ENCODE measurements around the gene MEOX2. TPM values are rescaled to one million over a fixed set of nuclear protein-coding genes. Genes with fewer than 3 reads are reported as not detected.

Gene MEOX2
- total and polyA plus RNA-seq, 2 experiments from 2014 or later = not detected

DNA sequence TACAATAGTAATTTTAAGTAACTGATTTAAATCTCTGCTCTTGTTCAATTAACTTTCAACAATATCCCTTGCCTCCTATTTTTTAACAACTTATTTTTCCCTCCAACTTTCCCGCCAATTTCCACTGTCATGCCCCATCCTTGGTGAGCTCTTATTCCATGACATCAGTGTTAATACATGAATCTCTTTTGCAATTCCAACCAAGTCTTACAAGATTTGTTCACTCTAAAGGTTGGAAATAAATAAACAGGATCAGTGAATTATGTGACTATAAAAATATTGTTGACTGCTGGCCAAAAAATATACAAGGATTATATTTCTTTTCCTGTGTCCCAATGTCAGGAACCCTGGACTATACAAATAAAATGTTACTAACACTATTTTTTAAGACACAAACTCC lies 103.7 kb downstream of the MEOX2 start:
- in situ Hi-C loops (cut with MboI) = no loop called here
- TF ChIP-seq EZH2 (IDR thresholded peaks at IDR 0.05; ENCODE audit: insufficient read depth, poor library complexity, severe bottlenecking) (no peak), EZH2phosphoT487 (IDR thresholded peaks at IDR 0.05; ENCODE audit: insufficient read depth, low read depth) (no peak)
- H3K4me2 ChIP-seq (ENCODE audit: unreplicated experiment) = no peak overlapping the region

GRCh38 chr7:15581352-15581951 lies 105.0 kb downstream of the MEOX2 start:
- no peaks in the 10 kb centered on the region; the same call in 1 of the 2 replicates for H3K9me2 ChIP-seq (ENCODE audit: insufficient read depth)
- H3K9me3 ChIP-seq (ENCODE audit: low read depth) = no peaks in the 10 kb centered on the region
- H3K4me1 ChIP-seq (ENCODE audit: insufficient read depth) = no peaks in the 10 kb centered on the region
- 18 to 27% methylated on average over 3 of the region's 3 CpGs for WGBS, 2 experiments (ENCODE audit: low coverage in 1 of 2, low lambda C conversion rate in 2 of 2, missing lambda C conversion rate in 2 of 2)
- no peaks in the 10 kb centered on the region for H3K79me2 ChIP-seq (ENCODE audit: insufficient read depth)
- TF ChIP-seq EZH2phosphoT487 (IDR thresholded peaks at IDR 0.05; ENCODE audit: insufficient read depth, low read depth) = no peak
- TF ChIP-seq EZH2 (IDR thresholded peaks at IDR 0.05; ENCODE audit: insufficient read depth, poor library complexity, severe bottlenecking) = no peak
- no peaks in the 10 kb centered on the region for H3K36me3 ChIP-seq (ENCODE audit: low read depth)
- H3K9ac ChIP-seq = no peak overlapping the region
- H4K20me1 ChIP-seq (ENCODE audit: insufficient read depth) = no peaks in the 10 kb centered on the region
- in situ Hi-C loops (cut with MboI) = no loop called here
- no peak for DNase-seq
- no peak overlapping the region for H3K4me3 ChIP-seq
- no peak overlapping the region for H2AFZ ChIP-seq
- H3K27me3 ChIP-seq (replicated peaks; ENCODE audit: insufficient read depth) = no peaks in the 10 kb centered on the region
- no peaks in the 10 kb centered on the region for H3F3A ChIP-seq (ENCODE audit: insufficient read depth)
- no peak overlapping the region for H3K27ac ChIP-seq
- H3K4me2 ChIP-seq (ENCODE audit: unreplicated experiment) = no peak overlapping the region

More for the DNA sequence above, 103.7 kb downstream of the MEOX2 start:
- H3K27ac ChIP-seq = no peak overlapping the region
- H3K36me3 ChIP-seq (ENCODE audit: low read depth) = no peaks in the 10 kb centered on the region
- H3K79me2 ChIP-seq (ENCODE audit: insufficient read depth) = no peaks in the 10 kb centered on the region
- H3K9me2 ChIP-seq (ENCODE audit: insufficient read depth) = no peaks in the 10 kb centered on the region; the same call in 1 of the 2 replicates
- H3K9me3 ChIP-seq (ENCODE audit: low read depth) = no peaks in the 10 kb centered on the region
- no peak overlapping the region for H3K4me3 ChIP-seq
- no peaks in the 10 kb centered on the region for H3K27me3 ChIP-seq (replicated peaks; ENCODE audit: insufficient read depth)
- 26 to 30% methylated on average over 1 of the region's 1 CpG for WGBS, 2 experiments (ENCODE audit: low coverage in 1 of 2, low lambda C conversion rate in 2 of 2, missing lambda C conversion rate in 2 of 2)
- no peaks in the 10 kb centered on the region for H4K20me1 ChIP-seq (ENCODE audit: insufficient read depth)
- H2AFZ ChIP-seq = no peak overlapping the region
- H3F3A ChIP-seq (ENCODE audit: insufficient read depth) = no peaks in the 10 kb centered on the region
- no peak for DNase-seq
- H3K4me1 ChIP-seq (ENCODE audit: insufficient read depth) = no peaks in the 10 kb centered on the region
- no peak overlapping the region for H3K9ac ChIP-seq

DNA sequence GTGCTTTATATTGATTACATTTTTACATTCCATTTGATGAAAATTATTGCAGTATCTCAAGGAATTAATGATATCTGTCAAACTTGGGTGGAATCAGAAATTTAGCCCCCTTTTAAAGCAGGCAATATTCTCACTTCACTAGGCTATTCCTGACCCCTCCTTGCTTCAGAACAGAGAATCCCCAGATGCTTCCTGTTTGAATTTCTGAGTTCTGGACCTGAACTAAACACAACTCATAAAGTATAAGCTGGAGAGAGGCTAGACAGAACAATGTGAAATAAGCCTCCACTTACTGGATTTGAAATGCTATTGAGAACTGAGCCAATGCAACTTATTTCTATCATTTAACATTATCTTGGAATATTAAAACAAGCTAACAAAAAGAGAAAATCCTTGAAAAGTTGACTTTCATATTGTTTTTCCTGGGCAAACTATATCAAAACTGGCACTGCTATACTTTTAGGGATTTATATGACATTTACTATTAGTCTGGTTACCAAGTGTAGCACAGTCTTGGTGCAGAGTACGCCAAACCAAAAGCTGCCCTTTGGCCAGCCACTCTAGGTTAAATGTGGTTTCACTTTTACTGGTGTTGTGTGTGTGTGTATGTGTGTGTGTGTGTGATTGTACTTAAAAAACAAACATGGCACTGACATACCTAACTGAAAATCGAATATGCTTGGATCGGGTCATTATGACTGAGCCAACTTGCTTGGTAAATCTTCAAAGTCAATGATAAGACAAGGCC lies 105.7 kb downstream of the MEOX2 start:
- no peak overlapping the region for H2AFZ ChIP-seq
- no peak overlapping the region for H3K9ac ChIP-seq
- no peaks in the 10 kb centered on the region for H3K27me3 ChIP-seq (replicated peaks; ENCODE audit: insufficient read depth)
- DNase-seq = no peak
- H3K27ac ChIP-seq = no peak overlapping the region
- 49 to 68% methylated on average over 3 of the region's 3 CpGs for WGBS, 2 experiments (ENCODE audit: low coverage in 1 of 2, low lambda C conversion rate in 2 of 2, missing lambda C conversion rate in 2 of 2)
- H3F3A ChIP-seq (ENCODE audit: insufficient read depth) = no peaks in the 10 kb centered on the region
- H3K79me2 ChIP-seq (ENCODE audit: insufficient read depth) = no peaks in the 10 kb centered on the region
- in situ Hi-C loops (cut with MboI) = no loop called here
- H3K9me2 ChIP-seq (ENCODE audit: insufficient read depth) = no peaks in the 10 kb centered on the region; the same call in 1 of the 2 replicates
- no peak overlapping the region for H3K4me3 ChIP-seq
- no peak overlapping the region for H3K4me2 ChIP-seq (ENCODE audit: unreplicated experiment)
- H4K20me1 ChIP-seq (ENCODE audit: insufficient read depth) = no peaks in the 10 kb centered on the region
- H3K36me3 ChIP-seq (ENCODE audit: low read depth) = no peaks in the 10 kb centered on the region
- no peaks in the 10 kb centered on the region for H3K9me3 ChIP-seq (ENCODE audit: low read depth)
- TF ChIP-seq EZH2 (IDR thresholded peaks at IDR 0.05; ENCODE audit: insufficient read depth, poor library complexity, severe bottlenecking) (no peak), EZH2phosphoT487 (IDR thresholded peaks at IDR 0.05; ENCODE audit: insufficient read depth, low read depth) (no peak)
- no peaks in the 10 kb centered on the region for H3K4me1 ChIP-seq (ENCODE audit: insufficient read depth)

GRCh38 chr7:15577600-15577999 lies 108.9 kb downstream of the MEOX2 start:
- 92 to 95% methylated on average over 2 of the region's 2 CpGs for WGBS, 2 experiments (ENCODE audit: low coverage in 1 of 2, low lambda C conversion rate in 2 of 2, missing lambda C conversion rate in 2 of 2)
- in situ Hi-C loops (cut with MboI) = no loop called here

More at GRCh38 chr7:15577600-15577999, 108.9 kb downstream of the MEOX2 start:
- Histone ChIP-seq H3K9me2 (ENCODE audit: insufficient read depth) (no peaks in the 10 kb centered on the region; the same call in 1 of the 2 replicates), H3K4me2 (ENCODE audit: unreplicated experiment) (no peak overlapping the region), H2AFZ (no peak overlapping the region), H3F3A (ENCODE audit: insufficient read depth) (no peaks in the 10 kb centered on the region), H3K4me3 (no peak overlapping the region), H3K79me2 (ENCODE audit: insufficient read depth) (no peaks in the 10 kb centered on the region), H3K27ac (no peak overlapping the region), H3K9me3 (ENCODE audit: low read depth) (no peaks in the 10 kb centered on the region), H3K36me3 (ENCODE audit: low read depth) (no peaks in the 10 kb centered on the region), H3K9ac (no peak overlapping the region), H4K20me1 (ENCODE audit: insufficient read depth) (no peaks in the 10 kb centered on the region), H3K4me1 (ENCODE audit: insufficient read depth) (no peaks in the 10 kb centered on the region), H3K27me3 (replicated peaks; ENCODE audit: insufficient read depth) (no peaks in the 10 kb centered on the region)
- DNase-seq = no peak
- no peak for TF ChIP-seq EZH2phosphoT487 (IDR thresholded peaks at IDR 0.05; ENCODE audit: insufficient read depth, low read depth)
- no peak for TF ChIP-seq EZH2 (IDR thresholded peaks at IDR 0.05; ENCODE audit: insufficient read depth, poor library complexity, severe bottlenecking)
